GM18505 (cell line): ENCODE measurements around the gene FRMD5.

Experiments used
- ATAC-seq: cut with Tn5 transposase; IDR thresholded peaks from one replicate; pipeline ENCODE4 v1.9.1; 2021; ENCODE audit not compliant: unreplicated experiment
- POLR2A ChIP-seq: IDR thresholded peaks from 4 replicates; pipeline ENCODE4 v1.6.1; 2011; ENCODE audit warnings: borderline replicate concordance; ENCODE audit not compliant: insufficient read depth, insufficient read length; ENCODE audit errors: extremely low read depth

Gene FRMD5

GRCh38 chr15:43901495-43901894 is 293.6 kb downstream of the FRMD5 start:
- ATAC-seq: no peak

GRCh38 chr15:43900996-43901395 is 294.1 kb downstream of the FRMD5 start:
- no peak for TF ChIP-seq POLR2A
- no peak for ATAC-seq

More at GRCh38 chr15:43901495-43901894, 293.6 kb downstream of the FRMD5 start:
- TF ChIP-seq POLR2A: no peak

GRCh38 chr15:43899928-43900327 is 295.1 kb downstream of the FRMD5 start:
- no peak for TF ChIP-seq POLR2A
- ATAC-seq: no peak

GRCh38 chr15:43898891-43899290 is 296.2 kb downstream of the FRMD5 start:
- no peak for TF ChIP-seq POLR2A
- no peak for ATAC-seq

GRCh38 chr15:43896543-43896942 is 298.5 kb downstream of the FRMD5 start:
- no peak for ATAC-seq
- no peak for TF ChIP-seq POLR2A

GRCh38 chr15:43895586-43895985 is 299.5 kb downstream of the FRMD5 start:
- no peak for TF ChIP-seq POLR2A
- ATAC-seq: no peak

GRCh38 chr15:43893956-43894355 is 301.1 kb downstream of the FRMD5 start:
- no peak for ATAC-seq
- TF ChIP-seq POLR2A: no peak

- no peak for TF ChIP-seq POLR2A
- ATAC-seq: no peak
Observed at GRCh38 chr15:43889042-43889441, 306.0 kb downstream of the FRMD5 start.

- ATAC-seq: no peak
Observed at GRCh38 chr15:43887901-43888300, 307.2 kb downstream of the FRMD5 start.

GRCh38 chr15:43886558-43886957 is 308.5 kb downstream of the FRMD5 start:
- no peak for ATAC-seq
- TF ChIP-seq POLR2A: no peak

More at GRCh38 chr15:43887901-43888300, 307.2 kb downstream of the FRMD5 start:
- no peak for TF ChIP-seq POLR2A

GRCh38 chr15:43883571-43883970 is 311.5 kb downstream of the FRMD5 start:
- TF ChIP-seq POLR2A: no peak
- no peak for ATAC-seq

- no peak for TF ChIP-seq POLR2A
- ATAC-seq: no peak
Observed at GRCh38 chr15:43881944-43882343, 313.1 kb downstream of the FRMD5 start.

- no peak for ATAC-seq
- TF ChIP-seq POLR2A: no peak
Observed at GRCh38 chr15:43881245-43881644, 313.8 kb downstream of the FRMD5 start.

- ATAC-seq: no peak
- no peak for TF ChIP-seq POLR2A
Observed at GRCh38 chr15:43880406-43881194, 314.5 kb downstream of the FRMD5 start.

GRCh38 chr15:43879386-43880355 is 315.4 kb downstream of the FRMD5 start:
- TF ChIP-seq POLR2A: no peak
- ATAC-seq: no peak

GRCh38 chr15:43878446-43878845 is 316.6 kb downstream of the FRMD5 start:
- TF ChIP-seq POLR2A: no peak
- ATAC-seq: no peak
